Inflammatory macrophage (primary cell): ENCODE data around the gene CRISPLD2.

ENCODE experiments used
- DNase-seq, 2 donors: peaks; one replicate each; pipeline ENCODE4 v3.0.0-alpha.2; 2020 to 2022

Gene CRISPLD2

GRCh38 chr16:84800158-84800978 is 19.4 kb upstream of the CRISPLD2 start:
- DNase-seq: no peak

GRCh38 chr16:84803146-84803545 is 16.6 kb upstream of the CRISPLD2 start:
- DNase-seq: no peak

GRCh38 chr16:84804326-84804725 is 15.5 kb upstream of the CRISPLD2 start:
- DNase-seq: no peak

GRCh38 chr16:84806256-84806889 is 13.4 kb upstream of the CRISPLD2 start:
- DNase-seq: peak; percentile 79 to 89

- no peak for DNase-seq
These were observed 12.9 kb upstream of the CRISPLD2 start for GRCh38 chr16:84806890-84807258.

- no peak for DNase-seq
These were observed 12.0 kb upstream of the CRISPLD2 start for GRCh38 chr16:84807776-84808175.

GRCh38 chr16:84808826-84809225 is 11.0 kb upstream of the CRISPLD2 start:
- DNase-seq: peak; percentile 33 to 88

GRCh38 chr16:84810518-84811273 is 9.1 kb upstream of the CRISPLD2 start:
- peak in 1 of 2 donors; percentile 36 for DNase-seq

- no peak for DNase-seq
These were observed 8.3 kb upstream of the CRISPLD2 start for GRCh38 chr16:84811529-84811928.

GRCh38 chr16:84813141-84813934 is 6.4 kb upstream of the CRISPLD2 start:
- DNase-seq: no peak

- DNase-seq: no peak
These were observed 4.3 kb upstream of the CRISPLD2 start for GRCh38 chr16:84815462-84815861.

GRCh38 chr16:84816023-84816422 is 3.8 kb upstream of the CRISPLD2 start:
- DNase-seq: no peak

- DNase-seq: no peak
These were observed 3.3 kb upstream of the CRISPLD2 start for GRCh38 chr16:84816485-84816884.

GRCh38 chr16:84817206-84817605 is 2.6 kb upstream of the CRISPLD2 start:
- no peak for DNase-seq

- DNase-seq: no peak
These were observed 2.2 kb upstream of the CRISPLD2 start for GRCh38 chr16:84817613-84818012.

- no peak for DNase-seq
These were observed 1.7 kb upstream of the CRISPLD2 start for GRCh38 chr16:84818133-84818532.

- no peak for DNase-seq
These were observed 669 bp upstream of the CRISPLD2 start for GRCh38 chr16:84818989-84819643.

- DNase-seq: no peak
These were observed 510 bp downstream of the CRISPLD2 start for GRCh38 chr16:84820305-84820684.

- DNase-seq: no peak
These were observed 986 bp downstream of the CRISPLD2 start for GRCh38 chr16:84820771-84821170.

- no peak for DNase-seq
These were observed 1.4 kb downstream of the CRISPLD2 start for GRCh38 chr16:84821179-84821578.

GRCh38 chr16:84821728-84822689 is 2.2 kb downstream of the CRISPLD2 start:
- peak in 1 of 2 donors; percentile 45 for DNase-seq
